ENCODE results near the gene ONECUT3.

GRCh38 chr19:1752757-1753728, at the start of gene ONECUT3:
- TF ChIP-seq SIN3A (IDR thresholded peaks at IDR 0.05; ENCODE audit: borderline replicate concordance, low read depth, low read length) = no peak
- TF ChIP-seq CTCF (IDR thresholded peaks at IDR 0.05) = no peak
- no peak for TF ChIP-seq EZH2phosphoT487 (IDR thresholded peaks at IDR 0.05; ENCODE audit: borderline replicate concordance, low read depth)
- TF ChIP-seq MXI1 (IDR thresholded peaks at IDR 0.05; ENCODE audit: low read depth, low read length) = no peak
- TF ChIP-seq EP300 (IDR thresholded peaks at IDR 0.05; ENCODE audit: borderline replicate concordance in 1 of 2, low read depth in 1 of 2, low read length in 1 of 2) = no peak
- TF ChIP-seq ELF1 (IDR thresholded peaks at IDR 0.05) = no peak
- TF ChIP-seq MAX (IDR thresholded peaks at IDR 0.05; ENCODE audit: low read depth) = no peak
- no peak for TF ChIP-seq NFIC (IDR thresholded peaks at IDR 0.05; ENCODE audit: borderline replicate concordance)
